ENCODE results near the gene LTA. TPM values are rescaled to one million over a fixed set of nuclear protein-coding genes. Genes with fewer than 3 reads are reported as not detected.

Gene LTA
- total and polyA plus RNA-seq, 2 donors (not counting 3 experiments of a cell fraction or from before 2014, with no cell fraction given), result 0.46 TPM; not detected in 1

DNA sequence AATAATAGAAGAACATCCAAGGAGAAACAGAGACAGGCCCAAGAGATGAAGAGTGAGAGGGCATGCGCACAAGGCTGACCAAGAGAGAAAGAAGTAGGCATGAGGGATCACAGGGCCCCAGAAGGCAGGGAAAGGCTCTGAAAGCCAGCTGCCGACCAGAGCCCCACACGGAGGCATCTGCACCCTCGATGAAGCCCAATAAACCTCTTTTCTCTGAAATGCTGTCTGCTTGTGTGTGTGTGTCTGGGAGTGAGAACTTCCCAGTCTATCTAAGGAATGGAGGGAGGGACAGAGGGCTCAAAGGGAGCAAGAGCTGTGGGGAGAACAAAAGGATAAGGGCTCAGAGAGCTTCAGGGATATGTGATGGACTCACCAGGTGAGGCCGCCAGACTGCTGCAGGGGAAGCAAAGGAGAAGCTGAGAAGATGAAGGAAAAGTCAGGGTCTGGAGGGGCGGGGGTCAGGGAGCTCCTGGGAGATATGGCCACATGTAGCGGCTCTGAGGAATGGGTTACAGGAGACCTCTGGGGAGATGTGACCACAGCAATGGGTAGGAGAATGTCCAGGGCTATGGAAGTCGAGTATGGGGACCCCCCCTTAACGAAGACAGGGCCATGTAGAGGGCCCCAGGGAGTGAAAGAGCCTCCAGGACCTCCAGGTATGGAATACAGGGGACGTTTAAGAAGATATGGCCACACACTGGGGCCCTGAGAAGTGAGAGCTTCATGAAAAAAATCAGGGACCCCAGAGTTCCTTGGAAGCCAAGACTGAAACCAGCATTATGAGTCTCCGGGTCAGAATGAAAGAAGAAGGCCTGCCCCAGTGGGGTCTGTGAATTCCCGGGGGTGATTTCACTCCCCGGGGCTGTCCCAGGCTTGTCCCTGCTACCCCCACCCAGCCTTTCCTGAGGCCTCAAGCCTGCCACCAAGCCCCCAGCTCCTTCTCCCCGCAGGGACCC lies 2.3 kb downstream of the LTA start:
- no peaks in the 10 kb centered on the region for H3K9me1 ChIP-seq (replicated peaks; ENCODE audit: control insufficient read depth, extremely low read depth, insufficient read depth, low read length)
- ChIA-PET POLR2A (no interaction called here), CTCF (interaction anchor here (4.2 to 32.6 kb wide), 3 partner anchors 11 to 21 kb away, joined by 16 to 1517 read pairs (median 286); partner anchors contain the start of genes ATP6V1G2, DDX39B, LST1 and NCR3)
- H3K9me3 ChIP-seq (replicated peaks; ENCODE audit: control insufficient read depth, insufficient read depth, low read length), result no peaks in the 10 kb centered on the region
- no peak overlapping the region for H3K4me3 ChIP-seq (replicated peaks in 1 of 3; ENCODE audit: insufficient read depth in 1 of 3, low read depth in 1 of 3, low read length in 3 of 3)
- no peaks in the 10 kb centered on the region for H4K20me1 ChIP-seq (replicated peaks; ENCODE audit: control insufficient read depth, extremely low read depth, insufficient read depth, low read length)
- FAIRE-seq (no peak), DNase-seq (ENCODE audit: low read depth, low spot score) (no peak)
- H3K4me1 ChIP-seq (ENCODE audit: control insufficient read depth, extremely low read depth, insufficient read depth, low read length), result no peaks in the 10 kb centered on the region
- H3K4me2 ChIP-seq (ENCODE audit: insufficient read depth, low read length), result no peak overlapping the region
- no peak overlapping the region for H2AFZ ChIP-seq (ENCODE audit: low read depth, low read length)
- intact Hi-C loops (cut with micrococcal nuclease) (no loop called here), dilution Hi-C loops (cut with MboI; ENCODE audit: extremely low pct_ligation_motif_present, low sequenced_read_pairs) (no loop called here)
- H3K79me2 ChIP-seq (ENCODE audit: control insufficient read depth, insufficient read depth, low read length), result no peaks in the 10 kb centered on the region
- H3K9ac ChIP-seq (replicated peaks; ENCODE audit: extremely low read depth, insufficient read depth, low read length), result no peak overlapping the region
- TF ChIP-seq POLR2A (IDR thresholded peaks at IDR 0.05; ENCODE audit: low read depth, low read length) (no peak), POLR2AphosphoS5 (IDR thresholded peaks at IDR 0.05; ENCODE audit: insufficient read depth, low read depth, low read length) (no peak), MYC (IDR thresholded peaks at IDR 0.05; ENCODE audit: low read depth, low read length) (no peak), JUN (IDR thresholded peaks at IDR 0.05; ENCODE audit: borderline replicate concordance, insufficient read depth, insufficient read length, low read depth) (no peak), GATA2 (IDR thresholded peaks at IDR 0.05; ENCODE audit: insufficient read depth, insufficient read length, low read depth, low read length) (no peak), FOS (IDR thresholded peaks at IDR 0.05; ENCODE audit: borderline replicate concordance, insufficient read depth, low read length) (no peak), EZH2 (IDR thresholded peaks at IDR 0.05; ENCODE audit: borderline replicate concordance, low read depth, low read length, severe bottlenecking) (no peak)
- TF ChIP-seq, protein P1, sequence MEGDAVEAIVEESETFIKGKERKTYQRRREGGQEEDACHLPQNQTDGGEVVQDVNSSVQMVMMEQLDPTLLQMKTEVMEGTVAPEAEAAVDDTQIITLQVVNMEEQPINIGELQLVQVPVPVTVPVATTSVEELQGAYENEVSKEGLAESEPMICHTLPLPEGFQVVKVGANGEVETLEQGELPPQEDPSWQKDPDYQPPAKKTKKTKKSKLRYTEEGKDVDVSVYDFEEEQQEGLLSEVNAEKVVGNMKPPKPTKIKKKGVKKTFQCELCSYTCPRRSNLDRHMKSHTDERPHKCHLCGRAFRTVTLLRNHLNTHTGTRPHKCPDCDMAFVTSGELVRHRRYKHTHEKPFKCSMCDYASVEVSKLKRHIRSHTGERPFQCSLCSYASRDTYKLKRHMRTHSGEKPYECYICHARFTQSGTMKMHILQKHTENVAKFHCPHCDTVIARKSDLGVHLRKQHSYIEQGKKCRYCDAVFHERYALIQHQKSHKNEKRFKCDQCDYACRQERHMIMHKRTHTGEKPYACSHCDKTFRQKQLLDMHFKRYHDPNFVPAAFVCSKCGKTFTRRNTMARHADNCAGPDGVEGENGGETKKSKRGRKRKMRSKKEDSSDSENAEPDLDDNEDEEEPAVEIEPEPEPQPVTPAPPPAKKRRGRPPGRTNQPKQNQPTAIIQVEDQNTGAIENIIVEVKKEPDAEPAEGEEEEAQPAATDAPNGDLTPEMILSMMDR (IDR thresholded peaks at IDR 0.05; ENCODE audit: extremely low read depth in 1 of 2, insufficient read depth in 1 of 2, low read depth in 1 of 2, low read length in 2 of 2), result no peak
- TF ChIP-seq, protein P2, sequence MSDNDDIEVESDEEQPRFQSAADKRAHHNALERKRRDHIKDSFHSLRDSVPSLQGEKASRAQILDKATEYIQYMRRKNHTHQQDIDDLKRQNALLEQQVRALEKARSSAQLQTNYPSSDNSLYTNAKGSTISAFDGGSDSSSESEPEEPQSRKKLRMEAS (IDR thresholded peaks at IDR 0.05; ENCODE audit: insufficient read depth, insufficient read length), result no peak
- no peaks in the 10 kb centered on the region for H3K27me3 ChIP-seq (ENCODE audit: control insufficient read depth in 2 of 2, insufficient read depth in 2 of 2, low read length in 2 of 2)
- no peaks in the 10 kb centered on the region for H3K36me3 ChIP-seq (ENCODE audit: control insufficient read depth in 2 of 2, extremely low read depth in 1 of 2, insufficient read depth in 2 of 2, low read length in 2 of 2)
- no peak overlapping the region for H3K27ac ChIP-seq (ENCODE audit: insufficient read depth, low read depth, low read length)
- BruUV-seq (replicated peaks), result no TSS peak
